AG04449 (cell line): ENCODE data around the gene ARHGAP32.

Experiments used
- CTCF ChIA-PET: fragments of 350-600 bp; formaldehyde crosslinking; extraction: SDS; loops from one replicate; lab custom pipeline; 2021; ENCODE audit warnings: antibody characterized with exemption; lab: Yijun Ruan, JAX
- POLR2A ChIA-PET: fragments of 400-600, 350-600 bp; formaldehyde crosslinking; extraction: SDS; loops from one replicate; lab custom pipeline; 2020; ENCODE audit warnings: antibody characterized with exemption, inconsistent platforms; lab: Yijun Ruan, JAX
- DNase-seq: peaks from one replicate; pipeline ENCODE4 v3.0.0-alpha.2; 2010; ENCODE audit warnings: low read depth, low spot score
- H3K4me3 ChIP-seq: 2 replicates; pipeline ENCODE4 v1.5.1; 2011; ENCODE audit warnings: low read depth, mild to moderate bottlenecking, control low read depth, low read length
- TF ChIP-seq, protein P1 (sequence below): IDR thresholded peaks from one replicate; pipeline ENCODE4 v1.5.1; 2011; ENCODE audit warnings: mild to moderate bottlenecking, moderate library complexity, low read length, control low read depth, inconsistent platforms; ENCODE audit not compliant: insufficient read depth; ENCODE audit errors: missing control alignments

Gene ARHGAP32

DNA sequence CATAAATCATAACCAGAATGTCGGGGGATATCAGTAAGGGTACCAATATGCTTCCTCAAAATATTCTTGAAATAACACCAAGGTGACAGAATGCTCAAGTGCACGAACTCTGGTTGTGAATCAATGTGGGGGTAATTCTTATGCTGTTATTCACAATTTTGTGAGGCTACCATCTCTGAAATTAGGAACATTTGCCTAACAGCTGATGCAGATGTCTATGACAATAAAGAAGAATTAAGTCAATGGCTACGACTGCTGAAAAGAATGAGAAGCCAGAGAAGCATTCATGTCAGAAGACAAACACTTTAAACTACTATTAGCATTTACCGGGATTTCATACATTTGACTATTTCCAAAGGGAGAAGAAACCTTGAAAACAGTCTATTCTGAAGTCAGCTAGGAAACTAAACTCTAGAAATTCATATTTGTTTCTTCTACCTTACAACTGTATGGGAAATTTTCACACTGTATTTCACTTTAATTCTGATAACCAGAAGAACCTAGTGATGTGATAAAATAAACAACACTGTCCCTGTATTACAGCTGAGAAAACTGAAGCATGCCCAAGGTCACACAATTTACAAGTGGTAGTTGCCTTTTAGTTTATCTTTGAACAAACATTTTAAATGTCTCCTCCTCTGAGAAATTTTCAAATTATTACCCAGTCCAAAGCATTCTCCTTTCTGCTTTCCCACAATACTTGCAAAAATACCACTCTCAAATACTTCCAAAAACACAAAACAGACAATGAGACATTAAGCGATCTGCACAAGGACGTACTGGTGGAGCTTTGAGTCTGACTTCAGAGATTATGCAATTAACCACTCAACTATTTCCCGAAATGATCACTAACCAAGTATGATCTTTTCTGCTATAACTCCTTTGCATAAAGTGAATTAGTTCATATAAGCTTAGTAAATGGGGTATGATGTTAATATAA, 18.0 kb upstream of the ARHGAP32 start:
- TF ChIP-seq, protein P1, sequence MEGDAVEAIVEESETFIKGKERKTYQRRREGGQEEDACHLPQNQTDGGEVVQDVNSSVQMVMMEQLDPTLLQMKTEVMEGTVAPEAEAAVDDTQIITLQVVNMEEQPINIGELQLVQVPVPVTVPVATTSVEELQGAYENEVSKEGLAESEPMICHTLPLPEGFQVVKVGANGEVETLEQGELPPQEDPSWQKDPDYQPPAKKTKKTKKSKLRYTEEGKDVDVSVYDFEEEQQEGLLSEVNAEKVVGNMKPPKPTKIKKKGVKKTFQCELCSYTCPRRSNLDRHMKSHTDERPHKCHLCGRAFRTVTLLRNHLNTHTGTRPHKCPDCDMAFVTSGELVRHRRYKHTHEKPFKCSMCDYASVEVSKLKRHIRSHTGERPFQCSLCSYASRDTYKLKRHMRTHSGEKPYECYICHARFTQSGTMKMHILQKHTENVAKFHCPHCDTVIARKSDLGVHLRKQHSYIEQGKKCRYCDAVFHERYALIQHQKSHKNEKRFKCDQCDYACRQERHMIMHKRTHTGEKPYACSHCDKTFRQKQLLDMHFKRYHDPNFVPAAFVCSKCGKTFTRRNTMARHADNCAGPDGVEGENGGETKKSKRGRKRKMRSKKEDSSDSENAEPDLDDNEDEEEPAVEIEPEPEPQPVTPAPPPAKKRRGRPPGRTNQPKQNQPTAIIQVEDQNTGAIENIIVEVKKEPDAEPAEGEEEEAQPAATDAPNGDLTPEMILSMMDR, result no peak
- H3K4me3 ChIP-seq, result no peak overlapping the region
- ChIA-PET CTCF (interaction anchor here (0.9 to 1.1 kb wide), 2 partner anchors 14 to 92 kb away, joined by 3 to 4 read pairs; no protein-coding TSS in a partner anchor), POLR2A (no interaction called here)
- DNase-seq, result no peak

GRCh38 chr11:129208863-129209262, 16.7 kb upstream of the ARHGAP32 start:
- TF ChIP-seq, protein P1, result no peak
- H3K4me3 ChIP-seq, result no peak overlapping the region
- ChIA-PET POLR2A (no interaction called here), CTCF (no interaction called here)
- no peak for DNase-seq

- ChIA-PET CTCF (no interaction called here), POLR2A (no interaction called here)
- no peak overlapping the region for H3K4me3 ChIP-seq
- DNase-seq, result no peak
- TF ChIP-seq, protein P1, result no peak
Measured at GRCh38 chr11:129204150-129204838, 12.2 kb upstream of the ARHGAP32 start.

- POLR2A ChIA-PET, result no interaction called here
- TF ChIP-seq, protein P1, result no peak
- CTCF ChIA-PET, result no interaction called here
- no peak for DNase-seq
- no peak overlapping the region for H3K4me3 ChIP-seq
Measured at GRCh38 chr11:129202646-129203045, 10.5 kb upstream of the ARHGAP32 start.

DNA sequence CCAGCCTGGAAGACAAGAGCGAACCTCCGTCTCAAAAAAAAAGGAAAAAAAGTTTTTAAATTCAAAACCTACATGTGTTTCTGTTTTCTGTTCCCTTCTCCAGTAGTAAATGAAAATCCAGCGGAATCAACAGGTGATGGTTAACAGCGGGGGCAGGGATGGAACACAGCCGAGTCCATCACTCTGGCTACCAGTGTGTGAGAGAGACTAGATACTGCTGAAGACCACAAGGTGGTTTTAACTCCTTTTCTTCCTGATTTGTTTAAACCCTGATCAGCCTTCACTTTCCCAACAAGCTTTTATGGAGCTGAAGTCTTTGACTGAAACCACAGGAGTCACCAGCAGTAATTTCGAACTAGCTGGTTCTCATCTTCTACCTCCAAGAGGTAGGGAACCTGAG, 3.6 kb upstream of the ARHGAP32 start:
- ChIA-PET CTCF (no interaction called here), POLR2A (interaction anchor here (0.6 kb wide), 1 partner anchor 67 kb away, joined by 4 read pairs; no protein-coding TSS in a partner anchor)
- no peak for DNase-seq
- no peak overlapping the region for H3K4me3 ChIP-seq
- TF ChIP-seq, protein P1, result no peak

DNA sequence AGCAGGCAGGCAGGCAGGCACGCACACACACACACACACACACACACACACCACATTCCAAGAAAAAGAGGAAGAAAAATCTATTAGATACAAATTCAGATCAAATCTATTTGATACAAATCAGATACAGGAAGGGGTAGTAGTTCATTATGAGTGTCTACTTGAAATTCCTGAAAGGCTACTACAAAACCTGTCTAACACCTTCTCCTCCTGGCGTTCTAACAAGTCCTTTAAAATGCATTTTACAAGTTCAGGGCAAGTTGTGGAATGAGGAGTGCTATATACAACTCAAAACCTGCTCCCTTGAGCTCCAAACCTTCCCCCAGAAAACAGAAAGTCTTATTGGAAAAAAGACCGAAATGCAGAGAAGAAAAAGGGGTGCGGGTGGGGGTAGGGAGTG, 476 bp downstream of the ARHGAP32 start:
- DNase-seq, result no peak
- H3K4me3 ChIP-seq, result no peak overlapping the region
- CTCF ChIA-PET, result no interaction called here
- POLR2A ChIA-PET, result no interaction called here
- TF ChIP-seq, protein P1, result no peak
